ENCODE measurements around the gene EXOC1L.
A peak's percentile ranks its signal among the peaks of the same experiment; 100 is the strongest.
"Not testable (repeated sequence)": the region's sequence is repeated elsewhere in the genome, so short reads cannot be mapped to it uniquely, and the experiment has no call there.

EXOC1L gene

DNA sequence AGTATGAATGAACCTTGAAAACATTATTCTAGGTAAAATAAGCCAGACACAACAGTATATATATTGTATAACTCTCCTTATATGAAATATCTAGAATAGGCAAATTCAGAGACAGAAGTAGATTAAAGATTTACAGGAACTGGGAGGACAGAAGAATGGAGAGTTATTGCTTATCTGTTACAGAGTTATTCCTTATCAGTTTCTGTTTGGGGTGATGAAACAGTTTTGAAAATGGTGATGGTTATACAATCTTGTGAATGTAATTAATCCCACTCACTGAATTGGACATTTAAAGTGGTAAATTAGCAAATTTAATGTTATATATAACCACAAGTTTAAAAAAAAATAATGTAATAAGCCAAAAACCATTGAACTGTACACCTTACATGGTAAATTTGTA lies 19.4 kb downstream of the EXOC1L start:
- no peak for DNase-seq

DNA sequence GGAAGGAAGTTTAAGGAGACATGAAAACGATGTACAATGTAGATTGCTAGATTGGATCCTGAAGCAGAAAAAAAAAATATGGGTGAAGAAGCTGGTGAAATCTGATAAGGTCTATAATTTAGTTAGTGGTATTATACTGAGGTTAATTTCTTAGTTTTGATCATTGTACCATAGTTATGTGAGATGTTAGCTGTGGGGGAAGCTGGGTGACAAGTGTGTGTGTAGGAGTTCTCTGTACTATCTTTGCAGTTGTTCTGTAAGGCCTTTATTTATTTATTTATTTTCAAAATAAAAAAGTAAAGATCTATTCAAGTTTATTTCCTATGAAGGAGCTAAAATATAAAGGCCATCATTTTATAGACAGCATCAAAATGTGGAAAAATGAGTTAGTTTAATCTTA lies 21.4 kb downstream of the EXOC1L start:
- no peak for DNase-seq

DNA sequence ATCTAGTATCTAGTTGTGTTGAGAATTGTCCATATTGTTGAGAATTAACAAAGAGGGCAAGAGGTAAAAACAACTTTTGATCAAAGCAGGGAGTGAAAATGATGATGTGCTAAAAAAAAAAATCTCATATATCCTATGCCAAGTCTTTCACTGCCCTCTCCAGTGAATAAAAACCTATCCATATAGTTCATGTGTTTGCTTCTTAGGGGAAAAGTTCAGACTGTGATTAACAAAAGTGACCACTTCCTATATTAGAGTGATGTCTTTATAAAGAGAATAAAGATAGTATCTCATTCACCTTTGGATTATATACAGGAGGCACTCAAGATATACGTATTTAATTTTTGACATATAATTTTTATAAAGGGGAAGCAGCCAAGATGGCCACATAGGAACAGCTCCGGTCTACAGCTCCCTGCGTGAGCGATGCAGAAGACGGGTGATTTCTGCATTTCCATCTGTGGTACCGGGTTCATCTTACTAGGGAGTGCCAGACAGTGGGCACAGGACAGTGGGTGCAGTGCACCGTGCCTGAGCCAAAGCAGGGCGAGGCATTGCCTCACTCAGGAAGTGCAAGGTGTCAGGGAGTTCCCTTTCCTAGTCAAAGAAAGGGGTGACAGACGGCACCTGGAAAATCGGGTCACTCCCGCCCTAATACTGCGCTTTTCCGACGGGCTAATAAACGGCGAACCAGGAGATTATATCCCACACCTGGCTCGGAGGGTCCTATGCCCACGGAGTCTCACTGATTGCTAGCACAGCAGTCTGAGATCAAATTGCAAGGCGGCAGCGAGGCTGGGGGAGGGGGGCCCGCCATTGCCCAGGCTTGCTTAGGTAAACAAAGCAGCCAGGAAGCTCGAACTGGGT lies 22.0 kb downstream of the EXOC1L start:
- not testable (repeated sequence) for DNase-seq

- not testable (repeated sequence) for DNase-seq
These were observed 22.7 kb downstream of the EXOC1L start for GRCh38 chr4:55842312-55842711.

GRCh38 chr4:55849724-55850123 lies 30.1 kb downstream of the EXOC1L start:
- no peak for DNase-seq

GRCh38 chr4:55851885-55852284 lies 32.3 kb downstream of the EXOC1L start:
- DNase-seq = no peak

- peak; percentile 91 for DNase-seq
These were observed 34.0 kb downstream of the EXOC1L start, which contains the start of gene EXOC1 for GRCh38 chr4:55853484-55854046. EXOC1 (plus strand) TSS chr4:55853648; CDS start chr4:55858324, 4,676 bp downstream.

DNA sequence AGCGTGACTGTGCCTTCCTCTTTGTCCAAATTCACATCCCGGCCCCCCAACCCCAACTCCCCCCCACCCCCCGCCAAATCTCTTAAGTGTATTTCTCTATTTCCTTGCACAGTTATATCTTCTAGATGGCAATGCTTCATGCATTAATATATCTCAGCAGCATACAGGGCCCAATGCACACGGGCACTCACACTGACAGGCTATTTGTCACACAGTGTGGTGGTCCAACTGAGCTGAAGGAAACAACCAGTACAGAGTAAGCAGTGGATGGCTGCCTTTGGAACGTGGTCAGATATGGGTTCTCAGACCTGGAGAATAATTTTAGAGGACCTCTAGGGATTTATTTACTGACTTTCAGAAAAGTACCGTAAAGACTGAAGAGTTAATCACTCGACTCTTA lies 34.5 kb downstream of the EXOC1L start:
- DNase-seq = no peak

DNA sequence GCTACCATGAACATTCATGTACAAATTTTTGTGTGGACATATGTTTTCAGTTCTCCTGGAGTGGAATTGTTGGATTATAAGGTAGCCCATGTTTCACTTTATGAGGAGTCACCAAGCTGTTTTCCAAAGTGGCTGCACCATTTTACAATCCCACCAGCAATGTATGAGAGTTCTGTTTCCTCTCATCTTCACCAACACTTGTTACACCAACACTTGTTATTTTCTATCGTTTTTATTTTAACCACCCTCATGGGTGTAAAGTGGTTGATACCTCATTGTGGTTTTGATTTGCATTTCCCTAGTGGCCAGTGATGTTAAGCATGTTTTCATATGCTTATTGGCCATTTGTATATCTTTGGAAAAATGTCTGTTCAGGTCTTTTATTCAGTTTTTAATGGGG lies 38.0 kb downstream of the EXOC1L start:
- DNase-seq = no peak

GRCh38 chr4:55859711-55860110 lies 40.1 kb downstream of the EXOC1L start:
- no peak for DNase-seq

GRCh38 chr4:55864577-55865223 lies 45.1 kb downstream of the EXOC1L start:
- no peak for DNase-seq

DNA sequence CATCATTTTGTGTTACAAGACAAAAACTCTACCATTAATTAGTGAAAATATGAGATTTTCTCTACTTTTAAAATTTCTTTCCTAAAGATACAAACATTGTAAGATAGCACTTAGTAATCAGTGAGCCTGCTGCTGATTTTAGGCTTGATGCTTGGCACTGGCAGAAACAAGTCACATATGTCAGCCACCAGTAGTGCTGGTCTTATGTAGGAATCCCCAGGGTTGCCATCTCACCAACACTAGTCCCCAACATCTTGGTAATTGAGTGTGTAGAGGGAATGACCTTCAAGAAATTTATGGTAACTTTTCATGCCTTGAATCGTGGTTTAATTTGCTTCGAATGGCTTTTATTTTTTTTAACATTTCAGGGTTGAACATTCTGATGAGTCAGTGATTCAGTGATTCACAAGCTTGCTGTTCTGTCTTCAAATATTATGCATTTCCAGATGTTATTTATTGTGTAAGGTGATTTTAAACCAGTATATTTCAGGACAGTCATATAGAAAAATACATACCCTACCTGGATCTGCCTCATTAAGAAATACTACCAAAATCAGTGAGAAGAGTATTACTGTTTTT lies 45.7 kb downstream of the EXOC1L start:
- DNase-seq = no peak

DNA sequence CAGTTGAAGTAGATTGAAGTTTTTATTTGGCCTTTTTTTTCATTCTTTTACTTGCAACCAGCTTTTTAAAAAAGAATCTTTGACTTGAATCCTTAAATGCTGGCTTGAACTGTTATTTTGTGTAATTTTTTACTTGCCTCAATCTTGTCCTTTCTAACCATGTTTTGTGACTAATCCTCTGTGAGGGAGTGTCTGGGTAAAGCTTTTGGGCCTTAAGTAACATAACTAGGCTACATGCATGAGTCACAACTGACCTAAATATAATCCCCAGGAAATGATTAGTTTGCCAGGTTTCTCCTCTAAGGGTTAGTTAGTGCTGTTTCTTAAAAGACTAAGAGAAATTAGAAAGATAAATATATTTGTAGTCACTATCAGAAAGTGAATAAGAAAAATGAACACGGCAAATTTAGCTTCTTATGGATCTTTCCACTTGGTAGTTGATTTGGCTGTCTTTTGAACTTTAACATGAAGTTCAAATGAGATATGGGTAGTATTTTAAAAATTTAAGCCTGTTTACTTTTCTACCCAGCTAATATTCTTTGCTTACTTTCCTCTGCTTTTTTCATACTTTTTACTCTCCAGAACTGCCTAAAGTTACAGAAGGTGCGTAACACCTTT lies 46.8 kb downstream of the EXOC1L start:
- DNase-seq = no peak

GRCh38 chr4:55866973-55867574 lies 47.5 kb downstream of the EXOC1L start:
- peak; percentile 27 for DNase-seq

DNA sequence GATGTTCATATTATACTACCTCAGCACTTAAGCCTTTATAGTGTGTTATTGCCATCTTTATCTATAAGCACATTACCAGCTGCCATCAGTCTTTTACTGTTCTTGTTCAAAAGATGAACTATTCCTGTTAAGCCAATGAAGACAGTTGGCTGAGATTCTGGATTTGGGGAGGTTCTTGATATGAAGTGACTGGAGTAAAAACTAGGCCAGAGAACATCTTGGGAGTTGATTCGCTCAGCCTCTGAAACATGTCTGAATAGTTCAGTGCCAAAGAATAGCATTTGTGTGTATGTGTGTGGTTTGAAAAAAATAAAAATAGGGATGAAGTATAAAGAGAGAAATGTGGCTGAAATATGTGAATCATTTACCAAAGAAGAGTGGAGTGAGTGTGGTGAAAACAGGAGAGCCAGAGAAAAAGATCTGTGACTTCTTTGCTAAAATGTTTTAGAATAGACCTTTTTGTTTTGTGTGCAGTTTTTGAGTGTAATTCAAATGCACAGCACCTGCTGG lies 49.0 kb downstream of the EXOC1L start:
- no peak for DNase-seq

GRCh38 chr4:55871299-55871800 lies 51.8 kb downstream of the EXOC1L start:
- no peak for DNase-seq

DNA sequence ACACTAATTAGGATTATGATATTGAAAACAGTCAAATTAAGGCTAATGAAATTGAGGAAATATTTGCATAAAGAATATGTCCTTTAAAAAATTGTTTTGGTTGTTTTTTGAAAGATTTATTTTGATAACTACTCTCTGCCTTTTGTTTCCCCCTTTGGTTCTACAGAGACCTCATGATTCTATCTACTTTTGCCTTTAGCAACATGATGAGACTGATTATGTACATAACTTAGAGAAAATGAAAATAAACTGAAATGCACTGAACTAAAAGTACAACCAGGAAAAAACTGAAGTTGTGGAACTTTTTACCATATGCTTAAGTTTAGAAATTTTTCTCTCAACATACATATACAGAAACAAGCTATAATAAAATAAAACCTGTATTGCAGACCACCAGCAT lies 55.2 kb downstream of the EXOC1L start:
- DNase-seq = no peak

GRCh38 chr4:55876387-55876786 lies 56.8 kb downstream of the EXOC1L start:
- no peak for DNase-seq

GRCh38 chr4:55879224-55879623 lies 59.6 kb downstream of the EXOC1L start:
- no peak for DNase-seq

DNA sequence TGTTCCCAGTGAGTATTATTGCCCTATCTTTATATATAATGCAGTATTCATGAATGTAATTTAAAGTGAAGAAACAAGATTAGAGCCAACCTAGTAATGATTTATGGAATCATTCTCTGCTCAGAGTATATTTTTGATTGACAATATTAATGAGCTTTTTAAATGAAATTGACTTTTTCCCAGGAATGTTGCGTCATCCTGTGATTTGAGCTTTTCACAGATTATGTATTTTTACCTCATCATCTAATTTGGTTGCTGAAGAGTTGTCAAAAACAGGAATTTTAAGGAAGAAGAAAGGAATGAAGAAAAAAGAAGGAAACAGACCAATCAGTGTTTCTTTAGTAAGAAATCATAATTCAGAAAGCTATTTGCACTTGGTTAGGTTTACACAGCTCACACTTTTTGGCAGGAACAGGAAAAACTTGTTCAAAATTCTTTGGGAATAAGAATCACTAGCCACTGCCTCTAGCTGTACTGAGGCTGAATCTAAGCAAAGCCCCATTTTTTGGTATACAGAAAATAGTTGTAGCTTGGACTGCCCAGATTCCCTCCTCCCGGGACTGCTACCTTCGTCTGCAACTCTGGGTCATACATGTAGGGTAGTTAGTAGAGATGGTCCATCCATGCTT lies 61.2 kb downstream of the EXOC1L start:
- no peak for DNase-seq

GRCh38 chr4:55884093-55884850 lies 64.7 kb downstream of the EXOC1L start:
- no peak for DNase-seq
